GM18861 (cell line): Measurements from ENCODE around the gene HMCN2.
"Not testable (repeated sequence)": the region's sequence is repeated elsewhere in the genome, so short reads cannot be mapped to it uniquely, and the experiment has no call there.

Experiments used
- ATAC-seq: cut with Tn5 transposase; IDR thresholded peaks from one replicate; pipeline ENCODE4 v1.9.1; 2021; ENCODE audit not compliant: unreplicated experiment

HMCN2 gene

GRCh38 chr9:130382636-130383349 lies 117.2 kb downstream of the HMCN2 start:
- no peak for ATAC-seq

DNA sequence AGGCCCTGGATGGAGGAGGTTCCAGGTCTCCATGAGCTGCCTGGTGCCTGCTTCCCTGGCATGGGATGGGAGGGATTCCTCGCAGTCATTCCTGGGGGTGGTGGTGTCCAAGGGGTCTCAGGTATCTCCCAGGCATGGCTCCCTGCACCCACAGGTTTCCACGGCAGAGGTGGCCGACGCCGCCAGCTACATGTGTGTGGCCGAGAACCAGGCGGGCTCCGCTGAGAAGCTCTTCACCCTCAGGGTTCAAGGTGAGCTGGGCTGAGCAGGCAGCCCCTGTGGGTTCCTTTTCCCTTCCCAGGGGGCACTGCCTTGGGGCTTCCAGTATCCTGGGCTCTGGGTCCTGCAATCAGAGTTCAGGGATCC lies 117.8 kb downstream of the HMCN2 start:
- ATAC-seq = no peak

- ATAC-seq = no peak
These were observed 118.6 kb downstream of the HMCN2 start for GRCh38 chr9:130383979-130384676.

GRCh38 chr9:130385257-130385656 lies 119.7 kb downstream of the HMCN2 start:
- no peak for ATAC-seq

GRCh38 chr9:130387398-130387797 lies 121.8 kb downstream of the HMCN2 start:
- no peak for ATAC-seq

DNA sequence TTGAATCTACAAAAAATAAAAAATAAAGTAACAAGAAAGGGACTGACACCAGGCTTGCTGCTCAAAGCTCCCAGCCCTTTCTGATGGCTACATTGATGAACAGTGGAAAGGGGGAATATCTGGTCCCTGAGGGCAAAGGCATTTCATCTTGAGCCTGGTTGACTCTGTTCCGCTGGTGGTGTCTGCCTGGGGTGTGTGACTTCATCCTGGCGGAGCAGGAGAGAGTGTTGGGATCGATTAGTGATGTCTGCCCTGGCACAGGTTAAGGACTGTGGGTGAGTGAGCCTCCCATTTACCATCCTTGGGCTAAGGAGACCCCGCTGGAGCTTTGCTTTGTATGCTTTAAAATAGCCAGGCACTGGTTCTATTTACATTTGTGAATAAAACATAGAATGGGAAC lies 122.3 kb downstream of the HMCN2 start:
- no peak for ATAC-seq

GRCh38 chr9:130390390-130390789 lies 124.8 kb downstream of the HMCN2 start:
- no peak for ATAC-seq

DNA sequence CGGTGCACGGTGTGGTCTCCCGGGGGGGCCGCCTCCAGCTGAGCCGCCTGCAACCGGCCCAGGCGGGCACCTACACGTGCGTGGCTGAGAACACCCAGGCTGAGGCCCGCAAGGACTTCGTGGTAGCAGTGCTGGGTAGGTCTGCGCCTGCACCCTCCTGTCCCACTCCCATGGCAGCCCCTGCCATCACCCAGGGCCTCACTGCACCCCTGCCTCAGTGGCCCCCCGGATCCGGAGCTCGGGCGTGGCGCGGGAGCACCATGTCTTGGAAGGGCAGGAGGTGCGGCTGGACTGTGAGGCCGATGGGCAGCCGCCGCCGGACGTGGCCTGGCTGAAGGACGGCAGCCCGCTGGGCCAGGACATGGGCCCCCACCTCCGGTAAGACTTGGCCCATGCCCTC lies 125.4 kb downstream of the HMCN2 start:
- no peak for ATAC-seq

DNA sequence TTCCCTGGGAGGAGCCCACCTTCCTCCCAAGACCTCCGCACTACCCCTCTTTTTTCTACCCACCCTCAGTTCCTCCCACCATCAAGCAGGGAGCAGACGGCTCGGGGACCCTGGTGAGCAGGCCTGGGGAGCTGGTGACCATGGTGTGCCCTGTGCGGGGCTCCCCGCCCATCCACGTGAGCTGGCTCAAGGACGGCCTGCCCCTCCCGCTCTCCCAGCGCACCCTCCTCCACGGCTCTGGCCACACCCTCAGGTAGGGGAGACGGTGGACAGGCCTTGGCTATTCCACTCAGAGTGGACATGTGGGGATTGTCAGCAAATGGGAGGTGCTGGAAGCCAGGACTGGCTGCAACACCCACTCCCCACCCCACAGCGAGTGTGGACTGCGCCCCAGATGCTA lies 126.3 kb downstream of the HMCN2 start:
- ATAC-seq = no peak

DNA sequence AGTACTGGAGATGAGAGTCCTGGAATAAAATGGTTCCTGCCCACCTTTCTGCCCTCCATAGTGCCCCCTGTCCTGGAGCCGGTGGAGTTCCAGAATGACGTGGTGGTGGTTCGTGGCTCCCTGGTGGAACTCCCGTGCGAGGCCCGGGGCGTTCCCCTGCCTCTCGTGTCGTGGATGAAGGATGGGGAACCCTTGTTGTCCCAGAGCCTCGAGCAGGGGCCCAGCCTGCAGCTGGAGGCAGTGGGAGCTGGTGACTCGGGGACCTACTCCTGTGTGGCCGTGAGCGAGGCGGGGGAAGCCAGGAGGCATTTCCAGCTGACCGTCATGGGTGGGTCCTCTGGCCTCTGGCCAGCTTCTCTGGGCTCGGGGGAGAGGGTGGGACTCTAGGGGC lies 128.1 kb downstream of the HMCN2 start:
- no peak for ATAC-seq

GRCh38 chr9:130394320-130394719 lies 128.8 kb downstream of the HMCN2 start:
- no peak for ATAC-seq

DNA sequence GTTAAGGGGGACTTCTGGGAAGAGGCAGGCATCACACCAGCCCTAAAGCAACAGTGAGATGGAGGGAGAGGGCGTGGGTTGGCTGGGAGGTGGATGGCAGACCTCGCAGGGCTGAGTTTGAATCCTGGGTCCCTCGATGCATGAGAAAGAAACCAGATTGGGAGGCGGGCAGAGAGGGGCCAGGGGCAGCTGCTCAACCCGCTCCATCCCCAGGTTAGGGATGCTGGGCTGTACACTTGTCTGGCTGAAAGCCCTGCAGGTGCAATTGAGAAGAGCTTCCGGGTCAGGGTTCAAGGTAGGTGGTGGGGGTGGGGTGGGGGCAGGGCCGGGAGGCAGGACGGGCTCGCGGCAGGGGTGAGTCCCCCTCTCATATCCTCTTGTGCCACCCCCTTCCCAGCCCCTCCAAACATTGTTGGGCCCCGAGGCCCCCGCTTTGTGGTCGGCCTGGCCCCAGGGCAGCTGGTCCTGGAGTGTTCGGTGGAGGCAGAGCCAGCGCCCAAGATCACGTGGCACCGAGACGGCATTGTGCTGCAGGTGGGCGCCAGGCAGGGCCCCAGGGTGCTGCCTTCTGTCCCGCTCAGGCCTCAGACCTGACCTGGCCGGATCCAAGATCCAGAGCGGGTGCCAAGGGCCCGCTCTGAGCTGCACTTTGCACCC lies 129.4 kb downstream of the HMCN2 start:
- ATAC-seq = no peak

- no peak for ATAC-seq
These were observed 130.4 kb downstream of the HMCN2 start for GRCh38 chr9:130395810-130396435.

GRCh38 chr9:130396581-130396980 lies 131.0 kb downstream of the HMCN2 start:
- ATAC-seq = no peak

DNA sequence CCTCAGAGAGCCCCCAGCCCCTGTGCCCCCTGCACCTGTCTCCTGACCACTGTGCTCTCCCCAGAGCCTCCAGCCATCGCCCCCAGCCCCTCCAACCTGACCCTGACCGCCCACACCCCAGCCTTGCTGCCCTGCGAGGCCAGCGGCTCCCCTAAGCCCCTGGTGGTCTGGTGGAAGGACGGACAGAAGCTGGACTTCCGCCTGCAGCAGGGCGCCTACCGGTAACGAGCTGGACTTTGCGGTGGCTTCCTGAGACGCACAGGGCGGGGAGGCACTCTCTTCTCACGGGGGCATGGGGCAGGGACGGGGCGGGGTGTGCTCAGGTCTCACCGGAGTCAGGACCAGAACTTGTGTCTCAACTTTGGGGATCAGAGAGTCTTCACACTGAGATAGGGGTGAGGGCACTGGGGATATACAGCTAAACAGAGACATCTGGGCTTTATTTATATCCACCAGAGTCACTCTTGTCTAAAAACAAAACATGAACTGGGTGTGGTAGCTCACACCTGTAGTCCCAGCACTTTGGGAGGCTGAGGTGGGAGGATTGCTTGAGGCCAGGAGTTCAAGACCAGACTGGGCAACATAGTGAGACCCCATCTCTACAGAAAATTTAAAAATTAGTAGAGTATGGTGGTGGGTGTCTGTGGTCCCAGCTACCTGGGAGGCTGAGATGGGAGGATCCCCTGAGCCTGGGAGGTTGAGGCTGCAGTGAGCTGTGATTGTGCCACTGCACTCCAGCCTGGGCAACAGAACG lies 133.1 kb downstream of the HMCN2 start:
- no peak for ATAC-seq

- no peak for ATAC-seq
These were observed 134.2 kb downstream of the HMCN2 start for GRCh38 chr9:130399768-130400167.

- ATAC-seq = no peak
These were observed 135.3 kb downstream of the HMCN2 start for GRCh38 chr9:130400870-130401269.

DNA sequence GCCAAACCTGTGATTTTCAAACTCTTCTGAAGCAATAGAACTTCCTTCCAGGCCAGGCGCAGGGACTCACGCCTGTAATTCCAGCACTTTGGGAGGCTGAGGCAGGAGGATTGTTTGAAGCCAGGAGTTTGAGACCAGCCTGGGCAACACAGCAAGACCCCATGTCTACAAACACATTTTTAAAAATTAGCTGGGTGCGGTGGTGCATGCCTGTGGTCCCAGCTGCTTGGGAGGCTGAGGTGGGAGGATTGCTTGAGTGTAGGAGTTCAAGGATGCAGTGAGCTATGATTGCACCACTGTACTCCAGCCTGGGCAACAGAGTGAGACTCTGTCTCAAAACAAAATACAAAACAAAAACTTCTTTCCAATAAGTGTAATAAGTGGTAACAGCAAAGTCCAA lies 136.2 kb downstream of the HMCN2 start:
- ATAC-seq = not testable (repeated sequence)

DNA sequence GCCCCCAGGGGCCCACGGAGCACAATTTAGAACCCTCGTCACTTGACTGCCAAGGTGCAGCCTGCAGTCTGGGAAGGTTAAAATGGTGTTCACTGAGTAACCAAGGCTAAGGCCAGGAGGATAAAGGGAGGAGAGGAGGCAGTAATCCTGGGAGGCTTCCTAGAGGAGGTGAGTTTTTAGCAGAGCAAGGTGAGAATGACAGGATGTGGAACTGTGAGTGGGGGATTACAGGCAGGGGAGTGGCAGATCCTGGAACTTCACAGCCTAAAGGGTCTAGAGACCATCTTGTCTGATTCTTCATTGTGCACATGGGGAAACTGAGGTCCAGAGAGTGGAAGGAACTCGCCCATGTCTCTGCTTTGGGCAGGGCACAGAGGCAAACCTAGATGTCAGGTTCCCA lies 136.7 kb downstream of the HMCN2 start:
- ATAC-seq = no peak

- no peak for ATAC-seq
These were observed 137.3 kb downstream of the HMCN2 start for GRCh38 chr9:130402645-130403440.
